ENCODE measurements around the gene CTDSP2. TPM values are rescaled to one million over a fixed set of nuclear protein-coding genes. Genes with fewer than 3 reads are reported as not detected.

Gene CTDSP2
- total RNA-seq, 1 experiment from 2014 or later = 887 TPM

GRCh38 chr12:57772429-57773322 is 73.9 kb downstream of the CTDSP2 start, which contains the start of gene EEF1AKMT3:
EEF1AKMT3 (plus strand) TSS chr12:57772614; CDS start chr12:57772725, 111 bp downstream.
- peaks cover 9% of the 10 kb centered on the region for H3K4me1 ChIP-seq
- H3K36me3 ChIP-seq = peaks cover 37% of the 10 kb centered on the region
- peak; percentile 100 for DNase-seq
- H3K27ac ChIP-seq = peak within 1 kb of the TSS; percentile 91
- no peaks in the 10 kb centered on the region for H3K9me3 ChIP-seq (replicated peaks)
- H3K27me3 ChIP-seq = no peaks in the 10 kb centered on the region
- peak within 1 kb of the TSS; percentile 78 for H3K4me3 ChIP-seq

GRCh38 chr12:57771873-57772428 is 74.6 kb downstream of the CTDSP2 start, which contains the start of gene METTL1:
METTL1 (minus strand) TSS chr12:57772105; CDS start chr12:57772083, 22 bp downstream.
- peak; percentile 100 for DNase-seq

GRCh38 chr12:57771236-57771872 is 75.2 kb downstream of the CTDSP2 start:
- Histone ChIP-seq H3K27ac (peak overlapping the region; percentile 91), H3K4me3 (peak overlapping the region; percentile 78), H3K27me3 (no peaks in the 10 kb centered on the region), H3K36me3 (peaks cover 47% of the 10 kb centered on the region), H3K4me1 (peaks cover 14% of the 10 kb centered on the region), H3K9me3 (replicated peaks) (no peaks in the 10 kb centered on the region)
- peak; percentile 100 for DNase-seq

More at GRCh38 chr12:57771873-57772428, 74.6 kb downstream of the CTDSP2 start, which contains the start of gene METTL1:
- H3K4me1 ChIP-seq = peaks cover 14% of the 10 kb centered on the region
- H3K9me3 ChIP-seq (replicated peaks) = no peaks in the 10 kb centered on the region
- H3K27me3 ChIP-seq = no peaks in the 10 kb centered on the region
- peak within 1 kb of the TSS; percentile 78 for H3K4me3 ChIP-seq
- H3K27ac ChIP-seq = peak within 1 kb of the TSS; percentile 91
- H3K36me3 ChIP-seq = peaks cover 41% of the 10 kb centered on the region

- Histone ChIP-seq H3K4me1 (peaks cover 14% of the 10 kb centered on the region), H3K27me3 (no peaks in the 10 kb centered on the region), H3K4me3 (peak overlapping the region; percentile 78), H3K36me3 (peaks cover 49% of the 10 kb centered on the region), H3K27ac (no peak overlapping the region), H3K9me3 (replicated peaks) (no peaks in the 10 kb centered on the region)
- peak in 1 of 2 experiments; percentile 74 for DNase-seq
Measured at GRCh38 chr12:57770734-57771133, 75.8 kb downstream of the CTDSP2 start.

Other genes with a start within 250 kb of the CTDSP2 start
- 157 and 192 TPM in 2 replicates for gene DTX3, start 241.9 kb downstream of the CTDSP2 start, total RNA-seq (2014; rRNA removed; shearing (Covaris generic))
- 234 and 262 TPM in 2 replicates for gene ARHGEF25, start 235.3 kb downstream of the CTDSP2 start, total RNA-seq (2014; rRNA removed; shearing (Covaris generic))
- 82.7 and 104 TPM in 2 replicates for gene B4GALNT1, start 213.5 kb downstream of the CTDSP2 start, total RNA-seq (2014; rRNA removed; shearing (Covaris generic))
- 1,587 and 1,701 TPM in 2 replicates for gene OS9, start 152.6 kb downstream of the CTDSP2 start, total RNA-seq (2014; rRNA removed; shearing (Covaris generic))
- gene AGAP2, start 108.0 kb downstream of the CTDSP2 start, total RNA-seq (2014; rRNA removed; shearing (Covaris generic)) = 38.6 and 39.7 TPM in 2 replicates
- 292 and 318 TPM in 2 replicates for gene TSPAN31, start 101.7 kb downstream of the CTDSP2 start, total RNA-seq (2014; rRNA removed; shearing (Covaris generic))
- 5,376 and 5,685 TPM in 2 replicates for gene CDK4, start 94.4 kb downstream of the CTDSP2 start, total RNA-seq (2014; rRNA removed; shearing (Covaris generic))
- 136 and 147 TPM in 2 replicates for gene MARCHF9, start 91.6 kb downstream of the CTDSP2 start, total RNA-seq (2014; rRNA removed; shearing (Covaris generic))
- 72.6 and 97.4 TPM in 2 replicates for gene CYP27B1, start 79.7 kb downstream of the CTDSP2 start, total RNA-seq (2014; rRNA removed; shearing (Covaris generic))
- 316 and 341 TPM in 2 replicates for gene METTL1, start 74.6 kb downstream of the CTDSP2 start, total RNA-seq (2014; rRNA removed; shearing (Covaris generic))
- 93.5 and 100 TPM in 2 replicates for gene EEF1AKMT3, start 74.1 kb downstream of the CTDSP2 start, total RNA-seq (2014; rRNA removed; shearing (Covaris generic))
- 440 and 505 TPM in 2 replicates for gene TSFM, start 63.9 kb downstream of the CTDSP2 start, total RNA-seq (2014; rRNA removed; shearing (Covaris generic))
- gene AVIL, start 28.0 kb downstream of the CTDSP2 start, total RNA-seq (2014; rRNA removed; shearing (Covaris generic)) = 107 and 111 TPM in 2 replicates
- gene ATP23, start 94.8 kb upstream of the CTDSP2 start, total RNA-seq (2014; rRNA removed; shearing (Covaris generic)) = 223 and 224 TPM in 2 replicates

Data from SJCRH30 (cell line).